ENCODE measurements around the gene A2ML1. TPM values are rescaled to one million over a fixed set of nuclear protein-coding genes. Genes with fewer than 3 reads are reported as not detected.

The A2ML1 gene
- total RNA-seq, 1 donor from 2014 or later: not detected

DNA sequence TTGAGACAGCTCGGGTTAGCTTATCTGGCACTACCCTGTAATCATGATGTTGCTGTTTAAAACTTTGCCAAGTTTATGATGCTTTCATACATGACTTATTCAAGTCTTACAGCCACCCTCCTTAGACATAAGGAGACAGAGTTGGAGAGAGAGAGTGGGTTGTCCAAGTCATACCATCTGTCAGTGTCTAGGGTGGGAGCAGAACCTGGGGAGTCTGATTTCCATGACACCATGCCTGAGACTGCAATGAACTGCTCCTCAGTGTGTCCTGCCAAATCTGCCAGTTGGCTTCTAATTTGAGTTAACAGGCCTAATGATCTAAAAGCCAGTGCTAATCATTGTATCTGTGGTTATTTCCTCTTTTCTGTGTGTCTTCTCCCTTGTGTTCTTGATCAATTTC, 48.2 kb downstream of the A2ML1 start:
- H3K27ac ChIP-seq (ENCODE audit: low read depth, low read length): no peak overlapping the region
- no peak overlapping the region for H3K4me3 ChIP-seq (ENCODE audit: low read length in 3 of 3)
- no peaks in the 10 kb centered on the region for H3K9me3 ChIP-seq (ENCODE audit: control insufficient read depth in 3 of 3, low read length in 3 of 3)
- H3K27me3 ChIP-seq (ENCODE audit: control insufficient read depth in 3 of 3, insufficient read depth in 3 of 3, low read length in 3 of 3): no peaks in the 10 kb centered on the region
- H3K4me1 ChIP-seq (ENCODE audit: control insufficient read depth in 3 of 3, insufficient read depth in 3 of 3, low read length in 3 of 3): no peaks in the 10 kb centered on the region
- H3K9ac ChIP-seq (ENCODE audit: low read depth in 1 of 3, low read length in 3 of 3): no peak overlapping the region
- H3K36me3 ChIP-seq (ENCODE audit: control insufficient read depth in 3 of 3, insufficient read depth in 3 of 3, low read length in 3 of 3): no peaks in the 10 kb centered on the region

DNA sequence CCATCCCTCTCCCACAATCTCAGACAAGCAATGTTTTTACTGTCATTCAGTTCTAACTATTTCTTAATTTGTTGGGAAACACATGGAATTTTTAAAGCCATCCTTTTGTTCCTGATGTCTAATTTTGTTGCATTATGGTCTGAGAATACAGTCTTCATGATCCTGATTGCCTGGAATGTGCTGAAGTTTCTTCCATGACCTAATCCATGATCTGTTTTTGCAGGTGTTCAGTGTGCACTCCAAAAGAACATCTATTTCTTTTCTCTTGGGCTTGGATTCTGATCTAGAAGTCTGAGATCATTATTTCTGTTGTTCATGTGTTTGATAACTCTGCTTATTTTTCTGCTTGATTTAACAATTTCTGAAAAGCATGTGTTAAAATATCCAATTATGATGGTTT, 48.6 kb downstream of the A2ML1 start:
- no peak overlapping the region for H3K27ac ChIP-seq (ENCODE audit: low read depth, low read length)
- no peak overlapping the region for H3K4me3 ChIP-seq (ENCODE audit: low read length in 3 of 3)
- H3K9me3 ChIP-seq (ENCODE audit: control insufficient read depth in 3 of 3, low read length in 3 of 3): no peaks in the 10 kb centered on the region
- H3K4me1 ChIP-seq (ENCODE audit: control insufficient read depth in 3 of 3, insufficient read depth in 3 of 3, low read length in 3 of 3): no peaks in the 10 kb centered on the region
- H3K36me3 ChIP-seq (ENCODE audit: control insufficient read depth in 3 of 3, insufficient read depth in 3 of 3, low read length in 3 of 3): no peaks in the 10 kb centered on the region
- H3K9ac ChIP-seq (ENCODE audit: low read depth in 1 of 3, low read length in 3 of 3): no peak overlapping the region
- no peaks in the 10 kb centered on the region for H3K27me3 ChIP-seq (ENCODE audit: control insufficient read depth in 3 of 3, insufficient read depth in 3 of 3, low read length in 3 of 3)

DNA sequence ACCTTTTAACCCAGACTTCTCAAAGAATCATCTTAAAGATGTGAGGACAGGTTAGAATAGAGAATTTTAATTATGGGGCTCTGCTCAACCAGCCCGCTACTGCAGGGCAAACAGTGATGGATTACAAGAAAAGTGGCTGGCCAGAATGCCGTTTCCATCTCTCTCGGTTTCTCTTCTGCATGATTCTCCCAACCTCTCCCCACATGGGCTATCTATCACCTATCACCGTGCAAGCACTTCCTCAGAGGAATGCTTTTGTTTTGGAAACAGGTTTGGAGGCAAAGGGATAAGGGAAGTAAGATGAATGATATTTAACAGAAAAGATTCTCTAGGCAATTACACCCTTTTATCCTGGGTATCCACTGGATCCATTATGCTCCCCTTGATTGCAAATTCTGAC, 54.5 kb downstream of the A2ML1 start:
- Histone ChIP-seq H3K36me3 (ENCODE audit: control insufficient read depth in 3 of 3, insufficient read depth in 3 of 3, low read length in 3 of 3) (no peaks in the 10 kb centered on the region), H3K4me1 (ENCODE audit: control insufficient read depth in 3 of 3, insufficient read depth in 3 of 3, low read length in 3 of 3) (no peaks in the 10 kb centered on the region), H3K4me3 (ENCODE audit: low read length in 3 of 3) (no peak overlapping the region), H3K9ac (ENCODE audit: low read depth in 1 of 3, low read length in 3 of 3) (no peak overlapping the region), H3K27me3 (ENCODE audit: control insufficient read depth in 3 of 3, insufficient read depth in 3 of 3, low read length in 3 of 3) (no peaks in the 10 kb centered on the region), H3K9me3 (ENCODE audit: control insufficient read depth in 3 of 3, low read length in 3 of 3) (no peaks in the 10 kb centered on the region), H3K27ac (ENCODE audit: low read depth, low read length) (no peak overlapping the region)

DNA sequence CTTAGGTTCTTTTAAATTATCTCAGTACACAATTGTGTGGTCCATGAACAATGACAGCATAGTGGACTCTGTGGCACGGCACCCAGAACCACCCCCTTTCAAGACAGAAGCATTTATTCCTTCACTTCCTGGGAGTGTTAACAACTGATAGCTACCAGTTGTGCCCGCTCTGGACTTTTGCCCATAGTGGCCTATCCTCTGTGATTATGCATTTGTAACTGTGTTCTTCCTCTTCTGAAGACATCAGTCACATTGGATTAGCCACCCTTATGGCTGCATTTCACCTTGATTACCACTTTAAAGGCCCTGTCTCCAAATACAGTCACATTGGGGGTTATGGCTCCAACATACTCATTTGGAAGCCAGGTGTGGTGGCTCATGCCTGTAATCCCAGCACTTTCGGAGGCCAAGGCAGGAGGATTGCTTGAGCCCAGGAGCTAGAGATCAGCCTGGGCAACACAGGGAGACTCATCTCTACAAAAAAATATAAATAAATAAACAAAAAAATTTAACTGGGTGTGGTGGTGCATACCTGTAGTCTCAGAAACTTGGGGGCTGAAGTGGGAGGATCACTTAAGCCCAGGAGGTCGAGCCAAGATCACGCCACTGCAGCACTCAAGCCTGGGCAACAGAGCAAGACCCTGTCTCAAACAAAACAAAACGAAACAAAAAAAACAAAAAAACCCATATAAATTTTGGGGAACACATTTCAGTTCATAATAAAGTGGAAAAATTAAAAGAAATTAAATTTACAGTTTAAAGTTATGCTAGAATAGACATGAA, 64.3 kb downstream of the A2ML1 start:
- no peaks in the 10 kb centered on the region for H3K27me3 ChIP-seq (ENCODE audit: control insufficient read depth in 3 of 3, insufficient read depth in 3 of 3, low read length in 3 of 3)
- H3K27ac ChIP-seq (ENCODE audit: low read depth, low read length): no peak overlapping the region
- H3K9me3 ChIP-seq (ENCODE audit: control insufficient read depth in 3 of 3, low read length in 3 of 3): no peaks in the 10 kb centered on the region
- H3K4me1 ChIP-seq (ENCODE audit: control insufficient read depth in 3 of 3, insufficient read depth in 3 of 3, low read length in 3 of 3): no peaks in the 10 kb centered on the region
- no peak overlapping the region for H3K4me3 ChIP-seq (ENCODE audit: low read length in 3 of 3)
- H3K36me3 ChIP-seq (ENCODE audit: control insufficient read depth in 3 of 3, insufficient read depth in 3 of 3, low read length in 3 of 3): no peaks in the 10 kb centered on the region
- H3K9ac ChIP-seq (ENCODE audit: low read depth in 1 of 3, low read length in 3 of 3): no peak overlapping the region

DNA sequence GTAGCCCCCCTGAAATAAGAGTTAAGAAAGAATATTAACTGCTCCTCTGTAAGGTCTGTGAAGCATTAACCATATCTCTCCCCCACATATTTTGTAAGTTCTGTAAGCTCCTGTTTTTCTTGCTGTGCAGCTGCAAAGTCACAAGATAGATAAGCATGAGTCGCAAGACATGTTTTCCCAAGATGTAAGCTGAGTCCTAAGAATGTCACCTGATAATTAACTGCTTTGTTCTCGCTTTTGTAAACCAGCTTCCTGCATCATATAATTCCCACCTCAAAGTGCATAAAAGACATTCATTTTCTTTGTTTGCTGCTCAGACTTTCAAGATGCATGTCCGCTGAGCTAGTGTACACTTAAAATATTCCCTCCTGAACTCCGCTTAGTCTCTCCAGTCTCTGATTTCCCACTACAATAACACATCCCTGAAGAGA, 64.9 kb downstream of the A2ML1 start:
- Histone ChIP-seq H3K4me1 (ENCODE audit: control insufficient read depth in 3 of 3, insufficient read depth in 3 of 3, low read length in 3 of 3) (no peaks in the 10 kb centered on the region), H3K27ac (ENCODE audit: low read depth, low read length) (no peak overlapping the region), H3K9me3 (ENCODE audit: control insufficient read depth in 3 of 3, low read length in 3 of 3) (no peaks in the 10 kb centered on the region), H3K36me3 (ENCODE audit: control insufficient read depth in 3 of 3, insufficient read depth in 3 of 3, low read length in 3 of 3) (no peaks in the 10 kb centered on the region), H3K27me3 (ENCODE audit: control insufficient read depth in 3 of 3, insufficient read depth in 3 of 3, low read length in 3 of 3) (no peaks in the 10 kb centered on the region), H3K9ac (ENCODE audit: low read depth in 1 of 3, low read length in 3 of 3) (no peak overlapping the region), H3K4me3 (ENCODE audit: low read length in 3 of 3) (no peak overlapping the region)

DNA sequence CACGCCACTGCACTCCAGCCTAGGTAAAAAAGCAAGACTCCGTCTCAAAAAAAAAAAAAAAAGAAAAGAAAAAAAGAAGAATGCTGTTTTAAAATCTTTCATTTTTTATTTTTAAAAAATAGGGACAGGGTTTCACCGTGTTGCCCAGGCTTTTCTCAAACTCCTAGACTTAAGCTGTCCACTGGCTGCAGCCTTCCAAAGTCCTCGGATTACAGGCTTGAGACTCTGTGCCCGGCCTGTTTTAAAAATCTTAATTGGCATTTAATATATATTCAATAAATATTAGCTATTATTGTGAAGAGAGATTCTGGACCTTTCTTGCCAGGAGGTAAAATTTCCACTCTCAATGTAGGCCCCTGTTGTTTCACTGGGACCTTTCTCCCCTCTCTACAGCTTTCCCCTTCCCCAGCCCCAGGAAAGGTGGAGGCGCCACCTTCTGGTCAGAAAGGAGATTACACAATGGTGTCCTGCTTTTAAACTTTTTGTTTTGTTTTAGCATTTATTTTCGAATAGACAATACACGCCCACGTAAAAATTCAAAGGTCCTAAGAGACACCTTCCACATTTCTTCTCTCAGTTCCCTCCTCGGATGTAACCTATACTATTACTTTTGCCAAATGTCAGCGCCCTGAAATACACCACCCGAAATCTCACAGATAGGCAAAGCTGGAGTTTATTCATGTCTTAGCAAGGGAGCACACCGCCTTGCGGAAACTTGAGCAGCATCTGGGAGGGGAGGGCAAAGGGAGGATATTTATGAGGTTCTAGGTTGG, 68.1 kb downstream of the A2ML1 start:
- Histone ChIP-seq H3K4me3 (ENCODE audit: low read length in 3 of 3) (peak overlapping the region; percentile 63 to 93 (median 64)), H3K4me1 (ENCODE audit: control insufficient read depth in 3 of 3, insufficient read depth in 3 of 3, low read length in 3 of 3) (no peaks in the 10 kb centered on the region), H3K9ac (ENCODE audit: low read depth in 1 of 3, low read length in 3 of 3) (peak overlapping the region; percentile 67 to 80 (median 75)), H3K27me3 (ENCODE audit: control insufficient read depth in 3 of 3, insufficient read depth in 3 of 3, low read length in 3 of 3) (no peaks in the 10 kb centered on the region), H3K9me3 (ENCODE audit: control insufficient read depth in 3 of 3, low read length in 3 of 3) (no peaks in the 10 kb centered on the region), H3K27ac (ENCODE audit: low read depth, low read length) (no peak overlapping the region), H3K36me3 (ENCODE audit: control insufficient read depth in 3 of 3, insufficient read depth in 3 of 3, low read length in 3 of 3) (no peaks in the 10 kb centered on the region)

DNA sequence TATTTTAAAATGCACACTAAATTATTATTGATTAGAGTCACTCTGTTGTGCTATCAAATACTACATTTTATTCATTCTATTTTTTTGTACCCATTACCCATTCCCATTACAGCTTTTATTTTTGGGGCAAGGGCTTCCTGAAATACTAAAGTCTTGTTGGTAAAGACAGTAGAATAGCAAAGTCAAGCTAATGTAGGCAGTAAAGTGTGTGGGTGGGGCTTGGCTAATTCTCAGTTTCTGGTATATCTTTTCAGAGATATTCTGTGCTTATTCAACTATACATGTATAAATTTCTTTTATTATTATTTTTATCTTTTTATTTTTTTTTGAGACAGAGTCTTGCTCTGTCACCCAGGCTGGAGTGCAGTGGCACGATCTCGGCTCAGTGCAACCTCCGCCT, 69.6 kb downstream of the A2ML1 start:
- Histone ChIP-seq H3K4me1 (ENCODE audit: control insufficient read depth in 3 of 3, insufficient read depth in 3 of 3, low read length in 3 of 3) (no peaks in the 10 kb centered on the region), H3K36me3 (ENCODE audit: control insufficient read depth in 3 of 3, insufficient read depth in 3 of 3, low read length in 3 of 3) (no peaks in the 10 kb centered on the region), H3K27me3 (ENCODE audit: control insufficient read depth in 3 of 3, insufficient read depth in 3 of 3, low read length in 3 of 3) (no peaks in the 10 kb centered on the region), H3K4me3 (ENCODE audit: low read length in 3 of 3) (no peak overlapping the region), H3K9me3 (ENCODE audit: control insufficient read depth in 3 of 3, low read length in 3 of 3) (no peaks in the 10 kb centered on the region), H3K9ac (ENCODE audit: low read depth in 1 of 3, low read length in 3 of 3) (no peak overlapping the region), H3K27ac (ENCODE audit: low read depth, low read length) (no peak overlapping the region)

DNA sequence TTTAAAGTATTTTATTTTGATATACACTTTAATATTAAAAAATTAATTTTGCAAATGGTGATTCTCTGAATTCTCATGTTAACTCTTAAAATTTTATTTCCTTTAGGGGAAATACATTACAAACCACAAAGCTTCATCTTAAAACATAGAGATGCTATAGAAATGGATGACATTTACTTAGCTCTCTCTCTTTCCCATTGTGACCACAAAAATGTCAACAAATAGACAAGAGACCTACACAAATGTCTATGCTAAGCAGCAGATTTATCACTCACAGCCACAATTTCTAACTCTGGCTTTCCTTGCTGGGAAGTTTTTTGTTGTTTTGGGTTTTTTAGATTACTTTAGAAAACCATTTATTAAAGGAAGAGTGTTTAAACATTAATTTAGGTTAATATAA, 72.0 kb downstream of the A2ML1 start:
- Histone ChIP-seq H3K4me3 (ENCODE audit: low read length in 3 of 3) (no peak overlapping the region), H3K9ac (ENCODE audit: low read depth in 1 of 3, low read length in 3 of 3) (no peak overlapping the region), H3K9me3 (ENCODE audit: control insufficient read depth in 3 of 3, low read length in 3 of 3) (no peaks in the 10 kb centered on the region), H3K4me1 (ENCODE audit: control insufficient read depth in 3 of 3, insufficient read depth in 3 of 3, low read length in 3 of 3) (no peaks in the 10 kb centered on the region), H3K36me3 (ENCODE audit: control insufficient read depth in 3 of 3, insufficient read depth in 3 of 3, low read length in 3 of 3) (no peaks in the 10 kb centered on the region), H3K27me3 (ENCODE audit: control insufficient read depth in 3 of 3, insufficient read depth in 3 of 3, low read length in 3 of 3) (no peaks in the 10 kb centered on the region), H3K27ac (ENCODE audit: low read depth, low read length) (no peak overlapping the region)

DNA sequence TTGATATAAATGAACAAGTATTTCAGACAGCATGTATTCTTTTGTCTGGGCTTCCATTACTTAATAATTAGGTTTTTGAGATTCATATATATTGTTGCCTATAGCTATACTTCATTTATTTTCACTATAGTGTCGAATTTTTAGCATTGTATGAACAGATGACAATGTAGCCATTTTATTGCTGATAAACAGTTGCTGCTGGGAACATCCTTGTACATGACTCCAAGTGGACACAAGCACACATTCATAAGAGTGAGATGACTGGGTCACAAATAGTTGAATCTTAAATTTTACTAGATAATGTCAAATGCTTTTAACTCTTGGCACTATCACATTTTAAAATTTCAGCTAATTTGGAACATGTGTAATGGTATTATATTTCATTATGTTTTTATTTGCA, 72.6 kb downstream of the A2ML1 start:
- no peak overlapping the region for H3K9ac ChIP-seq (ENCODE audit: low read depth in 1 of 3, low read length in 3 of 3)
- H3K36me3 ChIP-seq (ENCODE audit: control insufficient read depth in 3 of 3, insufficient read depth in 3 of 3, low read length in 3 of 3): no peaks in the 10 kb centered on the region
- H3K9me3 ChIP-seq (ENCODE audit: control insufficient read depth in 3 of 3, low read length in 3 of 3): no peaks in the 10 kb centered on the region
- no peak overlapping the region for H3K27ac ChIP-seq (ENCODE audit: low read depth, low read length)
- H3K4me3 ChIP-seq (ENCODE audit: low read length in 3 of 3): no peak overlapping the region
- no peaks in the 10 kb centered on the region for H3K4me1 ChIP-seq (ENCODE audit: control insufficient read depth in 3 of 3, insufficient read depth in 3 of 3, low read length in 3 of 3)
- H3K27me3 ChIP-seq (ENCODE audit: control insufficient read depth in 3 of 3, insufficient read depth in 3 of 3, low read length in 3 of 3): no peaks in the 10 kb centered on the region

DNA sequence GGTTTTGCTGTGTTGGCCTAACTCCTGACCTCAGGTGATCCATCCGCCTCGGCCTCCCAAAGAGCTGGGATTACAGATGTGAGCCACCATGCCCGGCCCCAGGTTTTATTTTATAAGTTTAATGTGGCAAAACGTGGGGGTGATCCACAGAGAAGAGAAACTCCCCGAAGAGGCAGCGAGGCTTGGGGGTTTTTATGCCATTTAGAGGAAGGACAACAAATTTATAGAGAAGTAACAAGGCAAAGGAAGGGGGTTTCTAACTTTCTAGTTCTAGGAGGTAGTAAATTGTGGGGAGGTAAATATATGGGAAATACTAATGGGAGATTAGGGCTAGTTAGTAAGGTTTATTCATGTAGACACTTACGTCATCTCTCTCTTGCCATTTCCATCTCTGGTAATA, 74.7 kb downstream of the A2ML1 start:
- H3K27me3 ChIP-seq (ENCODE audit: control insufficient read depth in 3 of 3, insufficient read depth in 3 of 3, low read length in 3 of 3): no peaks in the 10 kb centered on the region
- no peak overlapping the region for H3K27ac ChIP-seq (ENCODE audit: low read depth, low read length)
- no peaks in the 10 kb centered on the region for H3K36me3 ChIP-seq (ENCODE audit: control insufficient read depth in 3 of 3, insufficient read depth in 3 of 3, low read length in 3 of 3)
- no peak overlapping the region for H3K4me3 ChIP-seq (ENCODE audit: low read length in 3 of 3)
- H3K9ac ChIP-seq (ENCODE audit: low read depth in 1 of 3, low read length in 3 of 3): no peak overlapping the region
- H3K4me1 ChIP-seq (ENCODE audit: control insufficient read depth in 3 of 3, insufficient read depth in 3 of 3, low read length in 3 of 3): no peaks in the 10 kb centered on the region
- no peaks in the 10 kb centered on the region for H3K9me3 ChIP-seq (ENCODE audit: control insufficient read depth in 3 of 3, low read length in 3 of 3)
